ENCODE results near the gene KRR1.

The KRR1 gene

DNA sequence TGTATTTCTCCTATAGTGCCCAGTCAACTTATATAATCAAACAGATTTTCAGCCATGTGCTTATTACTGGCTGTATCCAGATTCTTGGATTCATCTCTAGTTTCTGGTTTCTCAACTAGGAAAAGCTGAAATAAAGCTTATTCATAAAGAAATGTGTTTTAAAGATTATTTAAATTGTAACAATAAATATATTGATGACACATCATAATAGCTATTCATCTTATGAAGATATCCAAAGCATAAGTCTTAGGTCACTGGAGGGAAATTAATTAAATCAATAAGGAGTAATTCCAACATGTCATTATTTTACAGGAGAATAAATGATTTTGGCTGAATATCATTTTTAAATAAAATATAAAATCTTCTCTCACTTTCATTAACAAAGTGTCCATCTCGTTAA, 32.1 kb upstream of the KRR1 start:
- no peaks in the 10 kb centered on the region for H3K36me3 ChIP-seq (replicated peaks; ENCODE audit: low read depth, low read length)
- no peaks in the 10 kb centered on the region for H3K4me1 ChIP-seq (ENCODE audit: low read length)
- no peak overlapping the region for H3K27ac ChIP-seq (ENCODE audit: low read length)
- TF ChIP-seq EZH2phosphoT487 (IDR thresholded peaks at IDR 0.05; ENCODE audit: low read depth) (no peak), CTCF (IDR thresholded peaks at IDR 0.05; ENCODE audit: low read depth, low read length) (no peak)
- no peaks in the 10 kb centered on the region for H3K79me2 ChIP-seq (ENCODE audit: low read length)
- H3K4me3 ChIP-seq (ENCODE audit: low read length): no peak overlapping the region
- H2AFZ ChIP-seq (ENCODE audit: low read depth, low read length): no peak overlapping the region
- H3K9ac ChIP-seq (ENCODE audit: low read length): no peak overlapping the region
- no peaks in the 10 kb centered on the region for H4K20me1 ChIP-seq (ENCODE audit: insufficient read depth, low read length)
- no peaks in the 10 kb centered on the region for H3K9me3 ChIP-seq (ENCODE audit: insufficient read depth, low read length)
- H3K27me3 ChIP-seq (ENCODE audit: low read depth, low read length): 0 out of 2 replicates have a peak, but pooled peaks cover 4% of the 10 kb centered on the region
- no peak overlapping the region for H3K4me2 ChIP-seq (ENCODE audit: low read length)

DNA sequence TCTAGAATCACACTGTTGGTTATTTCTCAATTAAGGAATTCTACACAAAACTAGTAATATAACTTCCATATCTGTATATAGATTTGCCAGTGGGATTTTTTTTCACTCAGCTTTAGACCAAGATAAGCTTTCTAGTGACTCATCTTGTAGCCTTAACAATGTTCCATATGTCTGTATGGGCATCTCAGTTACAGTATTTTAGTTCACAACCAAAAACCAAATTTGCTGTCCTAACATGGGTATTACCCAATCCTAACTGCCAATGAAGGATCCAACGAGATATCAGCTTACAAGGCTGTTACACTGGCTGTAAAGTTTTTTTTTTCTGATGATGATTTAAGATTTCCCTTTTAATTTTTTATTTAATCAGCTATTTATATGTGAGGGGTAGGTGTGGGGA, 31.5 kb upstream of the KRR1 start:
- H3K9ac ChIP-seq (ENCODE audit: low read length): no peak overlapping the region
- H3K4me3 ChIP-seq (ENCODE audit: low read length): no peak overlapping the region
- no peak overlapping the region for H2AFZ ChIP-seq (ENCODE audit: low read depth, low read length)
- no peak overlapping the region for H3K27ac ChIP-seq (ENCODE audit: low read length)
- no peaks in the 10 kb centered on the region for H3K79me2 ChIP-seq (ENCODE audit: low read length)
- no peaks in the 10 kb centered on the region for H4K20me1 ChIP-seq (ENCODE audit: insufficient read depth, low read length)
- H3K36me3 ChIP-seq (replicated peaks; ENCODE audit: low read depth, low read length): no peaks in the 10 kb centered on the region
- no peaks in the 10 kb centered on the region for H3K9me3 ChIP-seq (ENCODE audit: insufficient read depth, low read length)
- TF ChIP-seq CTCF (IDR thresholded peaks at IDR 0.05; ENCODE audit: low read depth, low read length) (no peak), EZH2phosphoT487 (IDR thresholded peaks at IDR 0.05; ENCODE audit: low read depth) (no peak)
- H3K27me3 ChIP-seq (ENCODE audit: low read depth, low read length): 0 out of 2 replicates have a peak, but pooled peaks cover 4% of the 10 kb centered on the region
- no peak overlapping the region for H3K4me2 ChIP-seq (ENCODE audit: low read length)
- H3K4me1 ChIP-seq (ENCODE audit: low read length): no peaks in the 10 kb centered on the region

GRCh38 chr12:75539889-75540288, 28.5 kb upstream of the KRR1 start:
- no peak for TF ChIP-seq CTCF (IDR thresholded peaks at IDR 0.05; ENCODE audit: low read depth, low read length)
- no peak for TF ChIP-seq EZH2phosphoT487 (IDR thresholded peaks at IDR 0.05; ENCODE audit: low read depth)
- H3K36me3 ChIP-seq (replicated peaks; ENCODE audit: low read depth, low read length): no peaks in the 10 kb centered on the region

DNA sequence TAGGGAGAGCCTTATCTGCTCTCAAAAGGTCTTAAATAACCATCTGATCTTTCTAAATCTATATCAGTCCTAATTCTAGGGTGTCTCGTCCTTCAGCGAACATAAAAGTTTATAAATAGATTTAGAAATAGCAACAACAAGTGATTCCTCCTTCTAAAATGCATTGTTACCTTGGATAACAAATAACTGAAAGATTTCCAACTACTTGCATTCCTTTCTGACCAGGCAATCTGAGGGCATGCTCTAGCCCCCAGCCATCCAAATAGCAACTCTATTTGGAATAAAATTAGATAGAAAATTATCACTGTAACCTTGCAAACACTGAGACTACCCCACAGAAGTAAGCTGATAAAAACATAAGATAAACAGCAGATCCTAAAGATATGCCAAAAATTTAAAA, 21.8 kb upstream of the KRR1 start:
- no peak for TF ChIP-seq CTCF (IDR thresholded peaks at IDR 0.05; ENCODE audit: low read depth, low read length)
- TF ChIP-seq EZH2phosphoT487 (IDR thresholded peaks at IDR 0.05; ENCODE audit: low read depth): no peak
- H3K79me2 ChIP-seq (ENCODE audit: low read length): no peaks in the 10 kb centered on the region
- H4K20me1 ChIP-seq (ENCODE audit: insufficient read depth, low read length): no peaks in the 10 kb centered on the region
- peaks cover 12% of the 10 kb centered on the region; the same call in 1 of the 2 replicates for H3K27me3 ChIP-seq (ENCODE audit: low read depth, low read length)
- H3K9ac ChIP-seq (ENCODE audit: low read length): no peak overlapping the region
- no peak overlapping the region for H3K4me3 ChIP-seq (ENCODE audit: low read length)
- no peak overlapping the region for H3K27ac ChIP-seq (ENCODE audit: low read length)
- no peaks in the 10 kb centered on the region for H3K36me3 ChIP-seq (replicated peaks; ENCODE audit: low read depth, low read length)
- no peak overlapping the region for H2AFZ ChIP-seq (ENCODE audit: low read depth, low read length)
- no peaks in the 10 kb centered on the region for H3K9me3 ChIP-seq (ENCODE audit: insufficient read depth, low read length)
- no peak overlapping the region for H3K4me2 ChIP-seq (ENCODE audit: low read length)
- H3K4me1 ChIP-seq (ENCODE audit: low read length): peaks cover 6% of the 10 kb centered on the region; the same call in 1 of the 2 replicates

More at GRCh38 chr12:75539889-75540288, 28.5 kb upstream of the KRR1 start:
- no peaks in the 10 kb centered on the region for H3K4me1 ChIP-seq (ENCODE audit: low read length)
- H3K4me2 ChIP-seq (ENCODE audit: low read length): no peak overlapping the region
- H3K27me3 ChIP-seq (ENCODE audit: low read depth, low read length): 0 out of 2 replicates have a peak, but pooled peaks cover 4% of the 10 kb centered on the region
- H3K27ac ChIP-seq (ENCODE audit: low read length): no peak overlapping the region
- H4K20me1 ChIP-seq (ENCODE audit: insufficient read depth, low read length): no peaks in the 10 kb centered on the region
- no peak overlapping the region for H3K9ac ChIP-seq (ENCODE audit: low read length)
- no peak overlapping the region for H2AFZ ChIP-seq (ENCODE audit: low read depth, low read length)
- no peaks in the 10 kb centered on the region for H3K9me3 ChIP-seq (ENCODE audit: insufficient read depth, low read length)
- no peak overlapping the region for H3K4me3 ChIP-seq (ENCODE audit: low read length)
- no peaks in the 10 kb centered on the region for H3K79me2 ChIP-seq (ENCODE audit: low read length)

All from OCI-LY3 (cell line).